H9 (cell line): ENCODE data around the gene BCAS3. TPM values are rescaled to one million over a fixed set of nuclear protein-coding genes. Genes with fewer than 3 reads are reported as not detected.

Experiments used
- DNase-seq: peaks from one replicate; pipeline ENCODE4 v3.0.0-alpha.2; 2017
- H2AFZ ChIP-seq: one replicate; pipeline ENCODE4 v1.6.1; 2013; ENCODE audit warnings: mild to moderate bottlenecking, low read length, control low read depth, moderate library complexity
- H2AK5ac ChIP-seq: 2 replicates; pipeline ENCODE4 v1.6.1; 2013; ENCODE audit warnings: low read length, control low read depth, mixed read lengths; ENCODE audit not compliant: insufficient read length
- H2BK120ac ChIP-seq: one replicate; pipeline ENCODE4 v1.6.1; 2013; ENCODE audit warnings: low read depth, mild to moderate bottlenecking, low read length, control low read depth, inconsistent platforms; ENCODE audit not compliant: poor library complexity, severe bottlenecking
- H2BK12ac ChIP-seq: 2 replicates; pipeline ENCODE4 v1.6.1; 2013; ENCODE audit warnings: low read length, control low read depth, mixed read lengths, low read depth; ENCODE audit not compliant: insufficient read length
- H2BK15ac ChIP-seq: 2 replicates; pipeline ENCODE4 v1.6.1; 2013; ENCODE audit warnings: low read depth, low read length, control low read depth
- H2BK20ac ChIP-seq: one replicate; pipeline ENCODE4 v1.6.1; 2013; ENCODE audit warnings: low read depth, mild to moderate bottlenecking, low read length, control low read depth, inconsistent platforms; ENCODE audit not compliant: poor library complexity, severe bottlenecking
- H2BK5ac ChIP-seq: 2 replicates; pipeline ENCODE4 v1.6.1; 2013; ENCODE audit warnings: low read length, control low read depth, mixed read lengths; ENCODE audit not compliant: insufficient read length
- H3K14ac ChIP-seq: 2 replicates; pipeline ENCODE4 v1.6.1; 2013; ENCODE audit warnings: low read length, control low read depth; ENCODE audit not compliant: insufficient read depth
- H3K18ac ChIP-seq: 2 replicates; pipeline ENCODE4 v1.6.1; 2013; ENCODE audit warnings: low read depth, mild to moderate bottlenecking, mixed read lengths, low read length, control low read depth; ENCODE audit not compliant: insufficient read length
- H3K23ac ChIP-seq: 2 replicates; pipeline ENCODE4 v1.6.1; 2013; ENCODE audit warnings: low read length, control low read depth, mixed read lengths, low read depth; ENCODE audit not compliant: insufficient read length
- H3K23me2 ChIP-seq: 2 replicates; pipeline ENCODE4 v1.6.1; 2013; ENCODE audit warnings: low read depth, mild to moderate bottlenecking, mixed read lengths, low read length, control low read depth; ENCODE audit not compliant: insufficient read length, poor library complexity, severe bottlenecking
- H3K27ac ChIP-seq: 2 replicates; pipeline ENCODE4 v1.5.1; 2013; ENCODE audit warnings: low read length, control low read depth, mixed read lengths, low read depth; ENCODE audit not compliant: insufficient read length
- H3K27me3 ChIP-seq: 2 replicates; pipeline ENCODE4 v1.6.1; 2013; ENCODE audit warnings: low read length, control low read depth, inconsistent platforms; ENCODE audit not compliant: insufficient read depth
- H3K4ac ChIP-seq: 2 replicates; pipeline ENCODE4 v1.6.1; 2013; ENCODE audit warnings: low read depth, mild to moderate bottlenecking, control low read depth, inconsistent platforms, low read length, moderate library complexity
- H3K4me1 ChIP-seq: 2 replicates; pipeline ENCODE4 v1.6.1; 2013; ENCODE audit warnings: low read length, control low read depth, inconsistent platforms; ENCODE audit not compliant: insufficient read depth
- H3K4me2 ChIP-seq: 2 replicates; pipeline ENCODE4 v1.6.1; 2013; ENCODE audit warnings: low read length, control low read depth, mixed read lengths; ENCODE audit not compliant: insufficient read length, insufficient read depth
- H3K56ac ChIP-seq: 2 replicates; pipeline ENCODE4 v1.6.1; 2013; ENCODE audit warnings: low read depth, mild to moderate bottlenecking, mixed read lengths, low read length, control low read depth; ENCODE audit not compliant: insufficient read length
- H3K79me1 ChIP-seq: 2 replicates; pipeline ENCODE4 v1.6.1; 2013; ENCODE audit warnings: low read depth, mild to moderate bottlenecking, moderate library complexity, low read length, control low read depth, inconsistent platforms; ENCODE audit not compliant: insufficient read depth, poor library complexity, severe bottlenecking
- H3K79me2 ChIP-seq: 2 replicates; pipeline ENCODE4 v1.6.1; 2013; ENCODE audit warnings: low read length, control low read depth, inconsistent platforms; ENCODE audit not compliant: insufficient read depth
- H3K9ac ChIP-seq: 2 replicates; pipeline ENCODE4 v1.6.1; 2013; ENCODE audit warnings: low read length, control low read depth, mixed read lengths; ENCODE audit not compliant: insufficient read length; ENCODE audit errors: extremely low read depth
- H3K9me3 ChIP-seq: one replicate; pipeline ENCODE4 v1.6.1; 2013; ENCODE audit warnings: low read depth, low read length, inconsistent platforms; ENCODE audit not compliant: control insufficient read depth
- H3T11ph ChIP-seq: one replicate; pipeline ENCODE4 v1.6.1; 2013; ENCODE audit warnings: mild to moderate bottlenecking, low read length, control low read depth, inconsistent platforms
- H4K20me1 ChIP-seq: one replicate; pipeline ENCODE4 v1.6.1; 2013; ENCODE audit not compliant: control insufficient read depth, insufficient read length, insufficient read depth
- H4K5ac ChIP-seq: 2 replicates; pipeline ENCODE4 v1.6.1; 2013; ENCODE audit warnings: low read depth, mild to moderate bottlenecking, mixed read lengths, low read length, control low read depth; ENCODE audit not compliant: insufficient read length
- H4K8ac ChIP-seq: replicated peaks from 2 replicates; pipeline ENCODE4 v1.6.1; 2013; ENCODE audit warnings: low read length, control low read depth, mixed read lengths, low read depth; ENCODE audit not compliant: insufficient read length
- H4K91ac ChIP-seq: 2 replicates; pipeline ENCODE4 v1.6.1; 2013; ENCODE audit warnings: low read depth, mild to moderate bottlenecking, moderate library complexity, mixed read lengths, low read length, control low read depth; ENCODE audit not compliant: insufficient read length
- H3K27ac Mint-ChIP-seq, 3 experiments: 2 replicates in 2 of 3; 3 replicates in 1 of 3; pipeline ENCODE4 v1.8.0; 2020 to 2021; ENCODE audit warnings: mixed read lengths in 3 of 3, mild to moderate bottlenecking in 1 of 3, moderate library complexity in 1 of 3
- H3K27me3 Mint-ChIP-seq: 2 replicates; pipeline ENCODE4 v1.8.0; 2021; ENCODE audit warnings: low read depth, mild to moderate bottlenecking, moderate library complexity, mixed read lengths
- H3K36me3 Mint-ChIP-seq, 3 experiments: 2 replicates in 2 of 3; 3 replicates in 1 of 3; pipeline ENCODE4 v1.8.0; 2020 to 2021; ENCODE audit warnings: low read depth in 3 of 3, mixed read lengths in 3 of 3; ENCODE audit not compliant: insufficient read depth in 1 of 3
- H3K4me1 Mint-ChIP-seq, 2 experiments: 2 replicates each; pipeline ENCODE4 v1.8.0; 2020; ENCODE audit warnings: mixed read lengths in 2 of 2
- H3K4me3 Mint-ChIP-seq, 2 experiments: 2 replicates in 1 of 2; 3 replicates in 1 of 2; pipeline ENCODE4 v1.8.0; 2020 to 2021; ENCODE audit warnings: mild to moderate bottlenecking in 2 of 2, mixed read lengths in 2 of 2, moderate library complexity in 1 of 2
- H3K9me3 Mint-ChIP-seq, 2 experiments: 2 replicates in 1 of 2; 3 replicates in 1 of 2; pipeline ENCODE4 v1.8.0; 2020; ENCODE audit warnings: mild to moderate bottlenecking in 2 of 2, mixed read lengths in 2 of 2, moderate library complexity in 1 of 2
- WGBS: extraction: QIAGEN DNeasy Blood & Tissue Kit; methylation state at CpG from one replicate; pipeline ENCODE4 v1.1.7; 2013; ENCODE audit warnings: missing lambda C conversion rate, low lambda C conversion rate, mixed read lengths; ENCODE audit not compliant: insufficient read length; ENCODE audit errors: extremely low coverage; 5-methylcytosine and 5-hydroxymethylcytosine counted together
- total RNA-seq: library from RNA; stranded (reverse); gene quantifications from 2 replicates; pipeline ENCODE4 v1.2.1, GENCODE V29; 2021
- TF ChIP-seq, protein P1 (sequence below): fragments of 200-600 bp; sonication (generic); conservative IDR thresholded peaks from 3 replicates; pipeline ENCODE4 v1.8.0; 2021; ENCODE audit warnings: antibody characterized with exemption, mild to moderate bottlenecking

The BCAS3 gene
- total RNA-seq, 1 experiment from 2014 or later: 22.4 TPM

- H2BK15ac ChIP-seq: no peak overlapping the region
- H2BK5ac ChIP-seq: no peak overlapping the region
- no peak overlapping the region for H3K4me2 ChIP-seq
- H3K27me3 Mint-ChIP-seq: no peaks in the 10 kb centered on the region
- H2BK20ac ChIP-seq: no peak overlapping the region
- no peak overlapping the region for H3K14ac ChIP-seq
- no peak overlapping the region for H4K91ac ChIP-seq
- H2BK120ac ChIP-seq: no peak overlapping the region
- H3K9me3 Mint-ChIP-seq: no peaks in the 10 kb centered on the region
- no peak overlapping the region for H3K27ac ChIP-seq
- H2AFZ ChIP-seq: no peak overlapping the region
- no CpG with 5 or more reads among the region's 3 CpGs for WGBS
- no peaks in the 10 kb centered on the region for H3K79me2 ChIP-seq
- H3K27ac Mint-ChIP-seq: peak overlapping the region in 1 of 3 experiments; percentile 12; a peak in 1 of 7 replicates
- H3K27me3 ChIP-seq: no peaks in the 10 kb centered on the region
- DNase-seq: no peak
- H4K20me1 ChIP-seq: no peaks in the 10 kb centered on the region
- no peak overlapping the region for H3K4me3 Mint-ChIP-seq
- H3K23me2 ChIP-seq: no peaks in the 10 kb centered on the region
- H3K56ac ChIP-seq: no peak overlapping the region
- H3T11ph ChIP-seq: no peak overlapping the region
- H3K4me1 ChIP-seq: no peaks in the 10 kb centered on the region; the same call in 1 of the 2 replicates
- H3K23ac ChIP-seq: no peak overlapping the region
- H3K9me3 ChIP-seq: no peaks in the 10 kb centered on the region
- no peak overlapping the region for H3K18ac ChIP-seq
- no peak overlapping the region for H3K4ac ChIP-seq
- peaks cover 18 to 21% of the 10 kb centered on the region in 2 experiments for H3K4me1 Mint-ChIP-seq
- no peaks in the 10 kb centered on the region for H3K79me1 ChIP-seq
- no peaks in the 10 kb centered on the region for H3K36me3 Mint-ChIP-seq
- H2BK12ac ChIP-seq: no peak overlapping the region
- H4K5ac ChIP-seq: no peak overlapping the region
- H2AK5ac ChIP-seq: no peak overlapping the region
- no peak overlapping the region for H3K9ac ChIP-seq
- H4K8ac ChIP-seq: no peak overlapping the region
- TF ChIP-seq, protein P1, sequence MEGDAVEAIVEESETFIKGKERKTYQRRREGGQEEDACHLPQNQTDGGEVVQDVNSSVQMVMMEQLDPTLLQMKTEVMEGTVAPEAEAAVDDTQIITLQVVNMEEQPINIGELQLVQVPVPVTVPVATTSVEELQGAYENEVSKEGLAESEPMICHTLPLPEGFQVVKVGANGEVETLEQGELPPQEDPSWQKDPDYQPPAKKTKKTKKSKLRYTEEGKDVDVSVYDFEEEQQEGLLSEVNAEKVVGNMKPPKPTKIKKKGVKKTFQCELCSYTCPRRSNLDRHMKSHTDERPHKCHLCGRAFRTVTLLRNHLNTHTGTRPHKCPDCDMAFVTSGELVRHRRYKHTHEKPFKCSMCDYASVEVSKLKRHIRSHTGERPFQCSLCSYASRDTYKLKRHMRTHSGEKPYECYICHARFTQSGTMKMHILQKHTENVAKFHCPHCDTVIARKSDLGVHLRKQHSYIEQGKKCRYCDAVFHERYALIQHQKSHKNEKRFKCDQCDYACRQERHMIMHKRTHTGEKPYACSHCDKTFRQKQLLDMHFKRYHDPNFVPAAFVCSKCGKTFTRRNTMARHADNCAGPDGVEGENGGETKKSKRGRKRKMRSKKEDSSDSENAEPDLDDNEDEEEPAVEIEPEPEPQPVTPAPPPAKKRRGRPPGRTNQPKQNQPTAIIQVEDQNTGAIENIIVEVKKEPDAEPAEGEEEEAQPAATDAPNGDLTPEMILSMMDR: no peak
Observed at GRCh38 chr17:61253362-61253761, 575.7 kb downstream of the BCAS3 start.
